ENCODE results near the gene BAHCC1. TPM values are rescaled to one million over a fixed set of nuclear protein-coding genes. Genes with fewer than 3 reads are reported as not detected.

BAHCC1 gene
- 12.3 TPM for polyA plus RNA-seq (2013)

- WGBS (ENCODE audit: insufficient coverage) = under 1% methylated on average over 29 of the region's 40 CpGs
- peak within 1 kb of the TSS; percentile 46 to 93 (median 81) for H3K4me3 ChIP-seq (ENCODE audit: control insufficient read depth in 1 of 7, extremely low read depth in 1 of 7, insufficient read depth in 4 of 7, low read depth in 2 of 7, low read length in 6 of 7)
- no peaks in the 10 kb centered on the region for H3K27me3 ChIP-seq (replicated peaks in 2 of 5; ENCODE audit: control insufficient read depth in 4 of 5, insufficient read depth in 5 of 5, low read length in 4 of 5)
- ChIA-PET CTCF (interaction anchor here (0.6 to 1.5 kb wide), 15 partner anchors 12 to 192 kb away, joined by 3 to 8 read pairs (median 4); no protein-coding TSS in a partner anchor), POLR2A (interaction anchor here (0.7 to 6.6 kb wide), 5 partner anchors 27 to 118 kb away, joined by 3 to 57 read pairs (median 6); partner anchors contain the start of gene ACTG1)
- no peaks in the 10 kb centered on the region for H3K9me3 ChIP-seq (ENCODE audit: control extremely low read depth in 1 of 5, control insufficient read depth in 4 of 5, insufficient read depth in 2 of 5, low read depth in 1 of 5, low read length in 4 of 5)
- peak within 1 kb of the TSS; percentile 15 to 70 for H3K27ac ChIP-seq (ENCODE audit: insufficient read depth in 1 of 2, low read depth in 1 of 2, low read length in 2 of 2, poor library complexity in 1 of 2, severe bottlenecking in 2 of 2)
- DNase-seq = peak; percentile 99
- peaks cover 14 to 66% (median 63%) of the 10 kb centered on the region in 4 experiments for H3K4me1 ChIP-seq (ENCODE audit: control extremely low read depth in 1 of 4, control insufficient read depth in 4 of 4, insufficient read depth in 4 of 4, low read length in 3 of 4)
- H3K36me3 ChIP-seq (ENCODE audit: control insufficient read depth in 4 of 4, insufficient read depth in 4 of 4, low read length in 3 of 4) = peaks cover 0 to 6% (median 3%) of the 10 kb centered on the region in 4 experiments
Observed at GRCh38 chr17:81394921-81395599, at the start of gene BAHCC1. Gene BAHCC1 (plus strand): TSS chr17:81395457. CDS start chr17:81399740, 4,283 bp downstream.

GRCh38 chr17:81346090-81346907, 49.0 kb upstream of the BAHCC1 start:
- ChIA-PET CTCF (interaction anchor here (1.0 to 1.1 kb wide), 2 partner anchors 37 to 54 kb away, joined by 3 read pairs; no protein-coding TSS in a partner anchor), POLR2A (interaction anchor here (1.1 to 1.3 kb wide), 2 partner anchors 9 to 55 kb away, joined by 3 read pairs; no protein-coding TSS in a partner anchor)
- peak; percentile 92 to 95 (median 95) for DNase-seq
- Histone ChIP-seq H3K36me3 (ENCODE audit: control insufficient read depth in 4 of 4, insufficient read depth in 4 of 4, low read length in 3 of 4) (no peaks in the 10 kb centered on the region), H3K9me3 (ENCODE audit: control extremely low read depth in 1 of 5, control insufficient read depth in 4 of 5, insufficient read depth in 2 of 5, low read depth in 1 of 5, low read length in 4 of 5) (no peaks in the 10 kb centered on the region), H3K27me3 (replicated peaks in 2 of 5; ENCODE audit: control insufficient read depth in 4 of 5, insufficient read depth in 5 of 5, low read length in 4 of 5) (peaks cover 5 to 79% (median 30%) of the 10 kb centered on the region in 5 experiments), H3K27ac (ENCODE audit: insufficient read depth in 1 of 2, low read depth in 1 of 2, low read length in 2 of 2, poor library complexity in 1 of 2, severe bottlenecking in 2 of 2) (no peak overlapping the region), H3K4me3 (ENCODE audit: control insufficient read depth in 1 of 7, extremely low read depth in 1 of 7, insufficient read depth in 4 of 7, low read depth in 2 of 7, low read length in 6 of 7) (peak overlapping the region in 5 of 7 experiments; percentile 42 to 71 (median 64)), H3K4me1 (ENCODE audit: control extremely low read depth in 1 of 4, control insufficient read depth in 4 of 4, insufficient read depth in 4 of 4, low read length in 3 of 4) (peaks cover 0 to 60% (median 47%) of the 10 kb centered on the region in 4 experiments)
- WGBS (ENCODE audit: insufficient coverage) = 6% methylated on average over 41 of the region's 91 CpGs

- WGBS (ENCODE audit: insufficient coverage) = 85% methylated on average over 9 of the region's 11 CpGs
- POLR2A ChIA-PET = interaction anchor here (1.1 to 1.3 kb wide), 2 partner anchors 10 to 55 kb away, joined by 3 read pairs; no protein-coding TSS in a partner anchor
- peaks cover 0 to 54% (median 41%) of the 10 kb centered on the region in 4 experiments for H3K4me1 ChIP-seq (ENCODE audit: control extremely low read depth in 1 of 4, control insufficient read depth in 4 of 4, insufficient read depth in 4 of 4, low read length in 3 of 4)
Observed at GRCh38 chr17:81346908-81347349, 48.3 kb upstream of the BAHCC1 start.

DNA sequence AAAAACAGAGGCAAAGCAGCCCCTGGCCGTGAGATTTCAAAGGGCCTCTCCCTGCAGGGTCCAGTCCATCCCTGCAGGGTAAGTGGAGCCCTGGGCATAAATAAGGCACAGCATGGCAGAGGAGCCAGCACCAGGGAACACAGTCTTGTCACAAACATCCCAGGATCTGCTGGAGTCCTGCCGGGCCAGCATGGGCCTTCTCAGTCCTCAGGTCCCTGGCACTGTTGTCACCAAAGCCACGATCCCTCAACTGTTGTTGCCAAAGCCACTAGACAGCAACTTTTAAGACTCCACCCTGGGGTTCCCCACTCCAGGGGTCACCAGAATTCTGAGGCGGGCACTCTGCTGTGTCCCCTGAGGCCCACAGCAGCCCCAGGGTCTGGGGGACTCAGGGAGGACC, 47.8 kb upstream of the BAHCC1 start:
- H3K9me3 ChIP-seq (ENCODE audit: control extremely low read depth in 1 of 5, control insufficient read depth in 4 of 5, insufficient read depth in 2 of 5, low read depth in 1 of 5, low read length in 4 of 5) = no peaks in the 10 kb centered on the region
- CTCF ChIA-PET = interaction anchor here (1.0 kb wide), 1 partner anchor 38 kb away, joined by 3 read pairs; no protein-coding TSS in a partner anchor
- peaks cover under 1 to 67% (median 24%) of the 10 kb centered on the region in 5 experiments for H3K27me3 ChIP-seq (replicated peaks in 2 of 5; ENCODE audit: control insufficient read depth in 4 of 5, insufficient read depth in 5 of 5, low read length in 4 of 5)
- DNase-seq = no peak
- H3K27ac ChIP-seq (ENCODE audit: insufficient read depth in 1 of 2, low read depth in 1 of 2, low read length in 2 of 2, poor library complexity in 1 of 2, severe bottlenecking in 2 of 2) = no peak overlapping the region
- peaks cover 0 to 51% (median 39%) of the 10 kb centered on the region in 4 experiments for H3K4me1 ChIP-seq (ENCODE audit: control extremely low read depth in 1 of 4, control insufficient read depth in 4 of 4, insufficient read depth in 4 of 4, low read length in 3 of 4)
- 100% methylated on average over 2 of the region's 4 CpGs for WGBS (ENCODE audit: insufficient coverage)
- no peaks in the 10 kb centered on the region for H3K36me3 ChIP-seq (ENCODE audit: control insufficient read depth in 4 of 4, insufficient read depth in 4 of 4, low read length in 3 of 4)
- H3K4me3 ChIP-seq (ENCODE audit: control insufficient read depth in 1 of 7, extremely low read depth in 1 of 7, insufficient read depth in 4 of 7, low read depth in 2 of 7, low read length in 6 of 7) = no peak overlapping the region
- POLR2A ChIA-PET = no interaction called here

More at GRCh38 chr17:81346908-81347349, 48.3 kb upstream of the BAHCC1 start:
- peaks cover 5 to 72% (median 29%) of the 10 kb centered on the region in 5 experiments for H3K27me3 ChIP-seq (replicated peaks in 2 of 5; ENCODE audit: control insufficient read depth in 4 of 5, insufficient read depth in 5 of 5, low read length in 4 of 5)
- peak overlapping the region in 1 of 7 experiments; percentile 51 for H3K4me3 ChIP-seq (ENCODE audit: control insufficient read depth in 1 of 7, extremely low read depth in 1 of 7, insufficient read depth in 4 of 7, low read depth in 2 of 7, low read length in 6 of 7)
- CTCF ChIA-PET = interaction anchor here (1.0 kb wide), 1 partner anchor 37 kb away, joined by 3 read pairs; no protein-coding TSS in a partner anchor
- no peaks in the 10 kb centered on the region for H3K36me3 ChIP-seq (ENCODE audit: control insufficient read depth in 4 of 4, insufficient read depth in 4 of 4, low read length in 3 of 4)
- DNase-seq = no peak
- H3K27ac ChIP-seq (ENCODE audit: insufficient read depth in 1 of 2, low read depth in 1 of 2, low read length in 2 of 2, poor library complexity in 1 of 2, severe bottlenecking in 2 of 2) = no peak overlapping the region
- no peaks in the 10 kb centered on the region for H3K9me3 ChIP-seq (ENCODE audit: control extremely low read depth in 1 of 5, control insufficient read depth in 4 of 5, insufficient read depth in 2 of 5, low read depth in 1 of 5, low read length in 4 of 5)

DNA sequence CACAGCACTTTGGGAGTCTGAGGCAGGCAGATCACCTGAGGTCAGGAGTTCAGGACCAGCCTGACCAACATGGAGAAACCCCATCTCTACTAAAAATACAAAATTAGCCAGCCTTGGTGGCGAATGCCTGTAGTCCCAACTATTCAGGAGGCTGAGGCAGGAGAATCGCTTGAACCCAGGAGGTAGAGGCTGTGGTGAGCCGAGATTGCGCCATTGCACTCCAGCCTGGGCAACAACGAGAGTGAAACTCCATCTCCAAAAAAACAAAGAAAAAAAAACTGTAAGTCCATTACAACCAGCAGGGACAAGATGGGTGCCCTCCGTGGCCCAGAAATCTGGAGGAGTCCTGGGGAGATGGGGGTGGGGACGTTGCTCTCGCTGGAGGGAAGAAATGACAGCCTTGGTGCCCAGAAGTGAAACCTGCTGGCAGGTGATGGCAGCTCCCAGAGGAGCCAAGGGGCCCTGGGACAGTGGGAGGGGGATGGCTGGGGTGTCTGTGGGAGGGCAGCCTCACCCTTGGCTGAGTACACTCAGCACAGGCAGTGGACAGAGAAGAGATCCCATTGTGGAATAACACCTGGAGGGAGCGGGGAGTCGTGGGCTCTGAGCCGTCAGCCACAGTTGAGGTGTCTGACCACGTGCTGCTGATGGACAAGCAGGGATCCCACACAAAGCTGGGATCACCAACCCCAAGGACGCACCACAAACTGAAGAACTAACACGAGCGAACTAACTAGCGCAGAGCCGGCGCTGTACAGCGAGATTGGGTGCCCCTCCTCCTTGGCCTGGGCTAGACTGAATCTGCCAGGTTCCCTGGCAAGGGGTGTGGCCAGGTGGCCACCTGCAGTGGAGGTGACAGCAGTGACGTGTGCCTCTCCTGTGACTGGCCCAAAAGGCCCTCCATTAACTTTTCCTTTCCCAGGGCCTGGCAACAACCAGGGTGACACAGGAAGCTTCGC, 46.9 kb upstream of the BAHCC1 start:
- H3K4me3 ChIP-seq (ENCODE audit: control insufficient read depth in 1 of 7, extremely low read depth in 1 of 7, insufficient read depth in 4 of 7, low read depth in 2 of 7, low read length in 6 of 7) = no peak overlapping the region
- H3K9me3 ChIP-seq (ENCODE audit: control extremely low read depth in 1 of 5, control insufficient read depth in 4 of 5, insufficient read depth in 2 of 5, low read depth in 1 of 5, low read length in 4 of 5) = no peaks in the 10 kb centered on the region
- peaks cover 0 to 41% (median 30%) of the 10 kb centered on the region in 4 experiments for H3K4me1 ChIP-seq (ENCODE audit: control extremely low read depth in 1 of 4, control insufficient read depth in 4 of 4, insufficient read depth in 4 of 4, low read length in 3 of 4)
- CTCF ChIA-PET = no interaction called here
- no peaks in the 10 kb centered on the region for H3K36me3 ChIP-seq (ENCODE audit: control insufficient read depth in 4 of 4, insufficient read depth in 4 of 4, low read length in 3 of 4)
- DNase-seq = no peak
- no peak overlapping the region for H3K27ac ChIP-seq (ENCODE audit: insufficient read depth in 1 of 2, low read depth in 1 of 2, low read length in 2 of 2, poor library complexity in 1 of 2, severe bottlenecking in 2 of 2)
- 95% methylated on average over 14 of the region's 21 CpGs for whole genome bisulfite sequencing (ENCODE audit: insufficient coverage)
- POLR2A ChIA-PET = no interaction called here
- peaks cover 0 to 58% (median 18%) of the 10 kb centered on the region in 5 experiments for H3K27me3 ChIP-seq (replicated peaks in 2 of 5; ENCODE audit: control insufficient read depth in 4 of 5, insufficient read depth in 5 of 5, low read length in 4 of 5)

All from common myeloid progenitor, CD34-positive (primary cell).